DMS 273 (cell line): ENCODE data around the gene KDM2B.

Experiments
- DNase-seq: peaks from one replicate; lab custom pipeline; 2025; ENCODE audit not compliant: unreplicated experiment; lab: John Stamatoyannopoulos, UW

KDM2B gene

DNA sequence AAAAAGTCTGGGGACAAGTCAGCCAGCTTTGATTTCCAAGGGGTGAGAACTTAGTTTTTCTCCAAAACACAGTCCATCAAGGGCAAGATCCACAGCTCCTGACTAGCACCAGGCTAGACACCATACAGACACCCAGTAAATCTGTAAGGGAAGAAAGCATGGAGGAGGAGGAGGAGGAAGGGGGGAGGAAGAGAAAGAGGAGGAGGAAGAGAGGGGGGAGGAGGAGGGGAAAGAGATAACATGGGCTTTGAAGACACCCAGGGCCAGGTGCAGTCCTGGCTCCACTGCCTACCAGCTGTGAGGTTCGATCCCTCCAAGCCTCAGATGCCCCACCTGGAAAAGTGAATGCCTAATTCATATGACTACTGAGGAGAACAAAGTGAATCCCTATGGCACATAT is 18.3 kb downstream of the KDM2B start:
- DNase-seq = no peak

DNA sequence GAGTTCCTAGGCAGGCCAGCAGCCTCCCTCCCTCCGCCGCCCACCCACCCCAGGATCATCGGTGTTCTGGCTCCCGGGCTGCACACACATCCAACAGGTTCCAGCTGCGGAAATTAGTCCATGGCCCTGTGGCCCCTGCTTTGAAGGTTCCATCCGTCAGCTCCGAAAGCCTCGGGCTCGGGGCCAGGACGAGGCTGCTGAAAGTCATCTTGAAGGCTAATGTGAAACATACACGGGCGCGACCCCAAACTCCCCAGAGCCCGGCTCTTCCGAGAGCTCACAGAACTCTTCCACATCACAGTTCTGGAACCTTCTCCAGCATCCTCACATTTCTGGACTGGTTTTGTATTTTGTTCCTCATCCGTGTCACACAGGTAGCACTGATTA is 19.8 kb downstream of the KDM2B start:
- DNase-seq = no peak

GRCh38 chr12:121560392-121561008 is 20.3 kb downstream of the KDM2B start:
- DNase-seq = no peak

DNA sequence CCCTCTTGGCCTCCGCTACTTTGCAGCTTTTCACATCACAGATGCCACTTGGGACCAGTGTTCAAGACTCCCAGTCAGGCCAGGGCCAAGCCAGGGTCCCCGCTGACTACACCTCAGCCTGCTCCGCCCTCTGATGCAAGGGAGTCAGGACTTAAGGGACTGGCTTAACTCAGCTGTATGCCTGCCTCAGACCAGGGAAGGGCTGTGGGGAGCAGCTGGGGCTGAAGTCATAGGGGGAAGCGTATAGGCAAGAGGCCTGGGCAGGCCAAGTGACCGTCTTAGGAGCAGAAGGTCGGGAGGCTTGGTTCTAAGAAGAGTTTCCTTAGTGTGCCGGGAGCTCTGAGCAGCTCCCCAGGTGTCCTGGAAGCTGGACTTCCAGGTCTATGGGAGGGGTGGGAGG is 21.9 kb downstream of the KDM2B start:
- no peak for DNase-seq

DNA sequence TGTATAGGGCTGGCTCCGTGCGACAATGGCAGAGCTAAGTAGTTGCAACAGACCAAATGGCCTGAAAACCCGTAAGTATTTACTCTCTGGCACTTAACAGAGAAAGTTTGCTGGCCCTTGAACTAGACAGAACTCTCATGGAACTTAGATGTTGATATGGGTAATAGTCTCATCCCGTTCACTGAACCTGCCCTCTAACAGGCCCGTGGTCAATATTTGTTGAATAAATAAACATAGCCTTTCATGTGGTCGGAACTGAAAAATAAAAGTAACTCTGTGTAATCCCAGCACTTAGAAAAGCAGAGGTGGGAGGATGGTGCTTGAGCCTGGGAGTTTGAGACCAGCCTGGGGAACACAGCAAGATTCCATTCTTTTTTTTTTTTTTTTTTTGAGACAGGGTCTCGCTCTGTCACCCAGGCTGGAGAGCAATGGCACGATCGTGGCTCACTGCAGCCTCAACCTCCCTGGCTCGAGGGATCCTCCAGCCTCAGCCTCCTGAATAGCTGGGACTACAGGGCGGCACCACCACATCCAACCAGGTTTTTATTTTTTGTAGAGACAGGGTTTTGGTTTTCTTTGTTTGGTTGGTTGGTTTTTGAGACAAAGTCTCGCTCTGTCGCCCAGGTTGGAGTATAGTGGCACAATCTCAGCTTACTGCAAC is 29.7 kb downstream of the KDM2B start:
- no peak for DNase-seq

- no peak for DNase-seq
Measured at GRCh38 chr12:121549075-121549474, 31.7 kb downstream of the KDM2B start.

DNA sequence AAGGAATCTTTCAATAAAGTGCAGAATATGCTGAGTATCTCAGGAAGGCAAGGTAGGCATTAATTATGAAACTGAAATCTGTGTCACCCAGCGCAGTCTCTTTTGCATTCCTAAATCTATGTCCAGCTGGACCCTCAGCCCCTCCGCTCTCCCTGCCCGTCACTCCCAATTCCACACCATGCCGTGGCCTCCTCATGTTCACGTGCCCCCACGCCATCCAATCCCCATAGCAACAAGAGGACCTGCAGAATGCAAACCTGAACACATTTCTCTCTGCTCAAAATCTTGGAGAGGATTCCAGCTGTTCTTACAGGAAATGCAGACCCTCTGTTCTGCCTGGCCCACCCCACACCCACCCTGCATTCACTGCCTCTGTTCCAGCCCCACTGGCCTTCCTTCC is 35.3 kb downstream of the KDM2B start:
- DNase-seq = no peak

GRCh38 chr12:121543786-121544185 is 37.0 kb downstream of the KDM2B start:
- DNase-seq = no peak

GRCh38 chr12:121539908-121540307 is 40.9 kb downstream of the KDM2B start:
- no peak for DNase-seq

GRCh38 chr12:121538699-121539061 is 42.1 kb downstream of the KDM2B start:
- peak; percentile 31 for DNase-seq

GRCh38 chr12:121537814-121538698 is 42.8 kb downstream of the KDM2B start:
- DNase-seq = peak; percentile 65

DNA sequence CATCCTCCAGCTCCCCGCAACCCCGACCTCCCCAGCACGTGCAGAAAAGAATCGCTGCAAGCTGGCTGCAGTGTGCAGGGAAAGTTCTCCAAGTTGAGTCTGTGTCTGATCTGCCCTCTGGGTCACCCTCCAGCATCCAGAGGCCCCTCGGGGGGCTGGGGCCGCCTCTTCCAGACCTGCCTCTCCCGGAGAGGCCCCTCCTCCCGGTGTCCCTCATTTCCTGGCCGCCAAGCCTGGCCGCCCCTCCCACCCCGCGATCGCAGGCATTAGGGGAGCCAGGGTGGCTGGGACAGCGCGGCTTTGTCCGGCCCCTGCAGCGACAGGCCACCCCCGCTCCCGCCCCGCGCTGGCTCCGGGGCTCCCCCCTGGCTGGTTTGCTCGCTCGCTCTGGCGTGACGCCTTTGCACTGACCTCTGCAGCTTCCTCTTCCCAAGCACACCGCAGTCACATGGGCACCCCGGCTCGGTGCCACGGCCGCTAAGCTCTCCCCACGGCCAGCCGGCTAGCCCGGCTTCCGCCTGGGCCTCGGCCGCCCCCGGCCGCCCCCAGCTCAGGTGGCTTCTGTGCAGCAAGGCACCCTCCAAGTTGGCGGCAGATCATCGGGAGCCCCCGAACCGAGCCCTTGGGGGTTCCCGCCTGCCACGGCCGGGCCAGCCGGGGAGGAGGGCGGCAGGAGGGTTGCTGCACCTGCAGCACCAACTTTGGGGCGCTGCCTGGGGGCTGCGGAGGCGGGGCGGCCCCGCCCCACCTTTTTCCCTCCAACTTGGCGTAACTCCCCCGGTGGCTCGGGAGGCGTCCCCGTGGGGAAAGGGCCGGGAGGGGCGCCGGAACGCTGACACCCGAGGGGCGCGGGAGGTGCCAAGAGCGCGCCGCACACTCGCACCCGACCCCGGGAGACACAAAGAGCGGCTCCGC is 43.7 kb downstream of the KDM2B start:
- peak; percentile 80 for DNase-seq

DNA sequence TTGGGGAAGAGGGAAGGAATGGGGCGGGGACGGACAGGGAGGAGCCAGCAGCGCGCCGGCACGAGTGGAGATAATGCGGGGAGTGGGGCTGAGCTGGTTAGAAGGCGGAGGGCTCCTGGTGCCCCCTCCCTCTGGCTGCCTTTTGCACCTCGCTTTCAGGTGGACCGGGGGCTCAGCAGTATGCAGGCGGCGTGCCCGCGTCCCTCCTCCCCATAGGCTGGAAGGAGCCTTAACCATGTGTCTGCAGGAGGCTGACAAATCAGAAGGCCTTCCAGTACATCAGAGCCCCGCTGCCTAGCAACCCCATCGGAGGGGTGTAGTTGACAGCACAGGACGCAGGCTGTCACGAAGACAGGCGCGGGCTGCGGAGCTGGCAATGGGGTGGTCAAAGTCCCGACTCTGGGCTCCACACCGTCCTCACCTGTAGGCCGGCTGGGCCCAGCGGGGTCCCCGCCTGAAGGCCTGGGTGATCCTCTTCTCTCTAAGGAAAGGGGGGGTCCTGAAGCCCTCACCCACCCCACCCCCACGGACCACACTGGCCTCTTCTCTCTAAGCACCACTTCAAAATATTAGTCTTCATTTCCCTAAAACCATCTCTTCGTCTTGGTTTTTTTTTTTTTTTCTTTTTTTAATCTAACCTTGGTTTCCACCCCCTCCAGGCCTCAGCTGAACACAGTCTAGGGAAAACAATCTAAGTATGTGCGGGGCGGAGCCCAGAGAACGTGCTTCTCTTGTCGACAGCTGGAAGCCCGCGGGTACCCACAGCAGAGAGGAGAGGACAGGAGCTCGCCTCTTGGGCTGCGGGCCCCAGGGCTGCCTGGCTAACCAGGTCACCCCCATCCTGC is 44.5 kb downstream of the KDM2B start:
- peak; percentile 94 for DNase-seq

- DNase-seq = no peak
Measured at GRCh38 chr12:121535150-121536053, 45.4 kb downstream of the KDM2B start.

- no peak for DNase-seq
Measured at GRCh38 chr12:121534495-121535148, 46.2 kb downstream of the KDM2B start.

- DNase-seq = no peak
Measured at GRCh38 chr12:121533394-121534090, 47.3 kb downstream of the KDM2B start.

DNA sequence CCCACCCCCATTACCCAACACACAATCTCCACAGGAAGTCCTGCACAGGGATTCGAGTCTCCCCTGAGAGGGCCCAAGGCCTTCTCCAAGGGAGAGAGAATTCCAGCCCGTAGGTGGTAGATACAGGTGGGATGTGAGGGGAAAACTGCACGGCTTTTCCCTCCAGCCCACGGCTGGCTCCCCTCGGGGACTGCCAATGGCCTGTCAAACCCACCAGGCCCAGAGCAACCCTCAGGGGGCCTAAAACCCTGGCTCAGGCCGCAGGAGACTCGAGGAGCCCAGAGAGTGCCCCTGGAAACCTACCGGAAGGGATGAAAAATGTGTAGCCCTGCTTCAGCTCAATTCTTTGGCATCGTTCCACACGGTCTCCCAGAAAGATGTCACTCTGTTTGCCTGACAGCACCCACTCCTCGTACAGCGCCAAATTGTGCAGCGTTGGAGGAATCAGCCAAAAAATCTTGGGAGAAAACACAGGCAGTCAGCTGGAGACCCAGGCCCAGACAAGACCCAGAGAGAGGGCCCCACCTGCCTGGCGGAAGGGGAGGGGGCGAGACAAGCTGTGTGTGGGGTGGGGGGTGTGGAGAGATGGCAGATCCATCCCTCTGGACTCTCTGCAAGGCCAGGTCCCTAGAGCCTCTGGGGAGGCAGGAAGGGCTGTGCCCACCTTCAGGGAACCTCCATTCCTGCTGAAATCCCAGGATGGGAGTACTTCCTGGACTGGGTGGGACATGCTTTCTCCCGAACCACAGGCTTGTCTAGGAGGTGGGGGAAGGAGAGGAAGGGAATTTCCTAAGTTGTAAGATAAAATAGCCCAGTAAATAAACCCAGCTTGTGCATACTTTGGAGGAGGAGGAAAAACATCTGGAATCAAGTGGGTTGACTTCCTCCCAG is 48.1 kb downstream of the KDM2B start:
- DNase-seq = no peak
